ENCODE data around the gene CAPN8.

DNA sequence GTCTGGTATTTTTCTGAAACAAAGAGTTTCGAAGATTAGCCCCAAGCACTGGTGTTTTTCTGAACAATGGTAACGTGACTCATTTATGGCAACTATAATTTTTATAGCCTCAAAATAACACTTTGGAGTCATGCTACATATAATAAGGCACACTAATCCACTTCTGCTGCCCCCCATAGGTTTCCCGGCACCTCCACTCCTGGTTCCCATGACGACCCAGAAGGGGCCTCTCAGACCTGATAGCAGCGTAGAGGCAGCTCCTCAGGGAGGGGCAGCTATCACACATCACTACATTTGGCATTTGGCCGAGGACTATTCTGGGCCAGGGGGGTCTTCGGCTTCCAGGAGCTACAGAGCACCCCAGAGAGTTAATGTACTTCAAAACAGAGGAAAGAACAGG, 23.3 kb downstream of the CAPN8 start:
- no peak for TF ChIP-seq SP1 (IDR thresholded peaks at IDR 0.05)
- TF ChIP-seq, protein P1, sequence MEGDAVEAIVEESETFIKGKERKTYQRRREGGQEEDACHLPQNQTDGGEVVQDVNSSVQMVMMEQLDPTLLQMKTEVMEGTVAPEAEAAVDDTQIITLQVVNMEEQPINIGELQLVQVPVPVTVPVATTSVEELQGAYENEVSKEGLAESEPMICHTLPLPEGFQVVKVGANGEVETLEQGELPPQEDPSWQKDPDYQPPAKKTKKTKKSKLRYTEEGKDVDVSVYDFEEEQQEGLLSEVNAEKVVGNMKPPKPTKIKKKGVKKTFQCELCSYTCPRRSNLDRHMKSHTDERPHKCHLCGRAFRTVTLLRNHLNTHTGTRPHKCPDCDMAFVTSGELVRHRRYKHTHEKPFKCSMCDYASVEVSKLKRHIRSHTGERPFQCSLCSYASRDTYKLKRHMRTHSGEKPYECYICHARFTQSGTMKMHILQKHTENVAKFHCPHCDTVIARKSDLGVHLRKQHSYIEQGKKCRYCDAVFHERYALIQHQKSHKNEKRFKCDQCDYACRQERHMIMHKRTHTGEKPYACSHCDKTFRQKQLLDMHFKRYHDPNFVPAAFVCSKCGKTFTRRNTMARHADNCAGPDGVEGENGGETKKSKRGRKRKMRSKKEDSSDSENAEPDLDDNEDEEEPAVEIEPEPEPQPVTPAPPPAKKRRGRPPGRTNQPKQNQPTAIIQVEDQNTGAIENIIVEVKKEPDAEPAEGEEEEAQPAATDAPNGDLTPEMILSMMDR (IDR thresholded peaks at IDR 0.05; ENCODE audit: low read depth, low read length, missing input control) = no peak
- no peak for TF ChIP-seq FOXA1 (IDR thresholded peaks at IDR 0.05)
- no peak for TF ChIP-seq TAF1 (conservative IDR thresholded peaks at IDR 0.05)
- TF ChIP-seq, protein P2, sequence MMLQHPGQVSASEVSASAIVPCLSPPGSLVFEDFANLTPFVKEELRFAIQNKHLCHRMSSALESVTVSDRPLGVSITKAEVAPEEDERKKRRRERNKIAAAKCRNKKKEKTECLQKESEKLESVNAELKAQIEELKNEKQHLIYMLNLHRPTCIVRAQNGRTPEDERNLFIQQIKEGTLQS (IDR thresholded peaks at IDR 0.05) = no peak
- no peak for TF ChIP-seq JUND (IDR thresholded peaks at IDR 0.05)
